H7 (cell line): ENCODE measurements around the gene GPR84. TPM values are rescaled to one million over a fixed set of nuclear protein-coding genes. Genes with fewer than 3 reads are reported as not detected.
"Not testable (repeated sequence)": the region's sequence is repeated elsewhere in the genome, so short reads cannot be mapped to it uniquely, and the experiment has no call there.

Source experiments
- DNase-seq: peaks from one replicate; pipeline ENCODE4 v3.0.0; 2012
- H3K27me3 ChIP-seq: 2 replicates; pipeline ENCODE4 v1.6.0; 2011; ENCODE audit warnings: mild to moderate bottlenecking, low read length; ENCODE audit not compliant: control insufficient read depth, insufficient read depth
- H3K36me3 ChIP-seq: replicated peaks from 2 replicates; pipeline ENCODE4 v1.5.1; 2011; ENCODE audit warnings: low read length; ENCODE audit not compliant: control insufficient read depth, insufficient read depth
- H3K4me3 ChIP-seq: 2 replicates; pipeline ENCODE4 v1.5.1; 2011; ENCODE audit warnings: low read depth, mild to moderate bottlenecking, control low read depth, low read length, moderate library complexity; ENCODE audit not compliant: insufficient read depth
- total RNA-seq: library from RNA; depleted of rRNA; stranded (reverse); fragments of >200 nt; shearing (Covaris generic); gene quantifications from 2 replicates; pipeline ENCODE4 v1.2.3, GENCODE V29; 2014

The GPR84 gene
- total RNA-seq, 1 experiment from 2014 or later: not detected

DNA sequence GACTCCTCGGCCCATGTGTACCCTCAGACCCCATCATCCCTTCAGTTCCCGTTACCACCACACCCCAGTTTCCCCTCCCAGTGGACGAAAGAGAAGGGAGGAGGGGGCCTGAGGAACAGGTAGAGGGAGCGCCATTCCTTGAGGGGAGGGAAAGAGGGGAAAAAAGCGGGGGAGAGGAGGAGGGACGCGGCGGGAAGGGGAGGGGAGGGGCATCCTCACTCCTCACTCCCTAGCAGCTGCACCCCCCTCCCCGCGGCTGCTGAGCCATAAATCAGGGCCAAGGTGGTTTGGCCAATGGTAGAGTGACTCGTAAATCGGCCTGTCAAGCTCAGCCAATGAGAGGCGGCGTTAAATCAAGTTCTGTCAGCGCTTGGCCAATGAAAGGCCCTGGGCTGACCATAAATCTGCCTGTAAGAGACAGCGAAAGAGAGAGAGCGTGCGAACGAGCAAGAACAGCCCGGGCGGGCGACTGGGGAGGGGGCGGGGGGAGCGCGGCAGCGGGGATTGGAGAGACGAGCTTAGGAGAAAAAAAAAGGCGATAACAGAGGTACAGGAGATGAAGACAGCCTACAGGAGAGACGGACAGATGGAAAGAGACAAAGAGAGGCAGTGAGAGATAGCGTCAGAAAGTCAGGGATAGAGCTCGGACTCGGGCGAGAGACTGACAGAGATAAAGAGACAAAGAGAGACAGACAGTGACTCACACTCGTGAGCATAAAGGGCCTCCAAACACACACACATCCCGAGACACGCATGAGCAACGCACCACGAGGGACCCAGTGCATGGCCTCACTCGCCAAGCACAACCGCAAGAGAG lies 5.1 kb downstream of the GPR84 start:
- Histone ChIP-seq H3K4me3 (peak overlapping the region; percentile 61), H3K36me3 (no peaks in the 10 kb centered on the region), H3K27me3 (no peaks in the 10 kb centered on the region)
- DNase-seq: peak; percentile 97

DNA sequence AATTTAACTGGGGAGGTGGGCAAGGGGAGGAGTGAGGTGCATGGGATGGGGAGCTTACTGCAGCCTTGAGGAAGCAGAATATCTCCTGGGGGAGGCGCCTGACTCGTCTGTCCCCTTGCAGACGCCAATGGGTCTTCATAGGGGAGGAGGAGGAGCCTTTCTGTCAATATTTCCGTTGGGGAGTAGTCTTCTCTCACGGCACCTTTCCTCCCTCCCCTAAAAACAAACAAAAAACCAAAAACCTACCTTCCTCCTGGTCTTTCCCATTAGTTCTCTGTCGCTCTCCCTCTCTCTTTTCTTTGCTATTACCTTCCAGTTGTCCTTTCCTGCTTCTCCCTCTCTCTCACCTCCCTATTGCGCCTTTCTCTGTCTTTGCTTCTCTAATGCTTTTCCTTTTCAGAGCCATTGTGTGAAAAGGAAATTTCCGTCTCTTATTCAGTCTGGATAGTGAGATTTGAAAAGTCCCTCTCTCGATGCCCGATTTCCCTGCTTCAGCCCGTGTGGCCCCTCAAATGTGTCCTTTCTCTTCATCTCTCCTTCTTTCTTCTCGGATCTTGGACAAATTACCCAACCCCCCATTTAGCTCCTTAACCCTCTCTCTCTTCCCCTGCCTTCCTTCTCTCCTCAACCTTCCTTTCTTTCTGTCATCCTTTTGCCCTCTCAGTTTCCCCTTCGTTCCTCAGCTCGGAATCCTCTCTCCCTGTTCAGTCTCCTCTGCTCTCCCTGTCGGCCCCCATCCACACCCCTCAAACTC lies 5.9 kb downstream of the GPR84 start:
- peak; percentile 52 for DNase-seq

GRCh38 chr12:54357506-54358190 lies 6.6 kb downstream of the GPR84 start:
- Histone ChIP-seq H3K4me3 (peak overlapping the region; percentile 61), H3K27me3 (no peaks in the 10 kb centered on the region), H3K36me3 (no peaks in the 10 kb centered on the region)
- DNase-seq: no peak

More for the DNA sequence above, 5.9 kb downstream of the GPR84 start:
- Histone ChIP-seq H3K27me3 (no peaks in the 10 kb centered on the region), H3K36me3 (no peaks in the 10 kb centered on the region), H3K4me3 (peak overlapping the region; percentile 61)

- Histone ChIP-seq H3K36me3 (no peaks in the 10 kb centered on the region), H3K4me3 (no peak overlapping the region), H3K27me3 (no peaks in the 10 kb centered on the region)
- no peak for DNase-seq
These were observed 7.3 kb downstream of the GPR84 start for GRCh38 chr12:54356951-54357356.

DNA sequence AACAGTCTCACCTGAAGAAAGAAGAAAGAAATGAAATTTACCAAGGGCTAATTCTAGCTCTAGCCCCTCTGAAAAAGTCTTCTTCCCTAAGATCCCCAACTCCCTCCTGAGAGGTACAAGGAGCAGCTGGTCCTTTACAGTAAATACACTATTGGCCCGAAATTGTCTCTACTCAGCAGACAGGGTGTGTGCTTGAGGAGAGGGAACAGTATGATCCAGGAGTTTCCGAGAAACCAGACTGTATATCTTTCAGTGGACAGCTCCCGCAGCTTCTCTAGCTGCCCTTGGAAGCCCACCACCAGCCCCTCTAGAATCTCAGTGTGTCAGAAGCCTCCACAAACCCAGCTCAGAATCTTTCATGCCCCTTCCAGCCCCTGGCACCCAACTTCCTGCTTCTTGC lies 8.1 kb downstream of the GPR84 start:
- Histone ChIP-seq H3K4me3 (no peak overlapping the region), H3K27me3 (peaks cover 2% of the 10 kb centered on the region; the same call in 1 of the 2 replicates), H3K36me3 (no peaks in the 10 kb centered on the region)
- DNase-seq: no peak

- Histone ChIP-seq H3K4me3 (no peak overlapping the region), H3K36me3 (peaks cover under 1% of the 10 kb centered on the region), H3K27me3 (peaks cover 2% of the 10 kb centered on the region; the same call in 1 of the 2 replicates)
- DNase-seq: no peak
These were observed 9.0 kb downstream of the GPR84 start for GRCh38 chr12:54355104-54355815.

DNA sequence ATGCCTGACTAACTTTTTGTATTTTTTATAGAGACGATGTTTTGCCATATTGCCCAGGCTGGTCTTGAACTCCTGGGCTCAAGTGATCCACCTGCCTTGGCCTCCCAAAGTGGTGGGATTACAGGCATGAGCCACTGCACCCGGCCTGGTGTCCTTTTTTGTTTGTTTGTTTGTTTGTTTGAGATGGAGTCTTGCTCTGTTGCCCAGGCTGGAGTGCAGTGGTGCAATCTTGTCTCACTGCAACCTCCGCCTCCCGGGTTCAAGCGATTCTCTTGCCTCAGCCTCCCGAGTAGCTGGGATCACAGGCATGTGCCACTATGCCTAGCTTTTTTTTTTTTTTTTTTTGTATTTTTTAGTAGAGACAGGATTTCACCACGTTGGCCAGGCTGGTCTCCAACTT lies 10.0 kb downstream of the GPR84 start:
- not testable (repeated sequence) for H3K36me3 ChIP-seq, H3K4me3 ChIP-seq, H3K27me3 ChIP-seq, DNase-seq

DNA sequence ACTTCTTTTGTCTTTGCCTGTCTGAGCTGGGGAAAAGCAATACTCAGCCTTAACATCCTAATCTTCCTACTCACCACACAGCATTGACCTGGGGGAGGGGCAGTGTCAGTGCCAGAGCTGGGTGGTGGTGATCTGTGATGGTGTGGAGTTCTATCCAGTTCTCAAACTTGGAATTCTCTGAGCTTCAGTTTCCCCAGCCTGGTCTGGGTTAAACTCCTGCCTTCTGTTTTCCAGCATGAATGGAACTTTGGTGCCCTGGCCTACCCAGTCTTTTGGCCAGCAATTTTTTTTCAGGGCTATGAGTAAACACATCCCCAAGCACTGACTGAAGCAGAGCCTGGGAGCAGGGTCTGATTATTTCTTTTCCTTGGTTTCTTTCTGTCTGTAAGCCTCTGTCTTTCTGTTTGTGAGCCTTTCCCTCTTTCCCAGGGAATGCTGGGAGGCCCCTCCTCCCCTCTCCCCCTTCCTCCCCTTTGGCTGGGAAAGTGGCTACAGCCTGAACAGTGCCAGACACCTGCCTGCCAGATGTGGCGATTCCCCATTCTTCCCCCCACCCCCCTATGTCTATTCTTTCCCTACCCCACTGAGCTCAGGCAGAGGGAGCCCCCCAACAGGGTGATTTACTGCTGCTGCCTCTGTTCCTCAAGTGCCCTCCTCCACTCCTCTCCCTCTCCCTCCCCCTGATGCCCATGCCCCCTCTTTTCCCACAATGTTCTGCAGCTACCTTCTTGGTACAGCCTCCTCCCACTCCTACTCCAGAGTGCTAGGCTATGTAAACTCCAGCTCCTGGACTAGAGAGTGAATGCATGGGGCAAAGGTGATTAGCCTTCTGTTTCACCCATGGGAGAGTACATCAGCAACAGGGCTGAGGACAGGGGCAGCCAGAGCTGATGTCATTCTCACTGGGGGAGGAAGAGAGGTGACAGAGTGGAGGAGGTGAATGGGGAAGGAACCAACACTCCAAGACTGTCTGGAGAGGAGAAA lies 11.1 kb downstream of the GPR84 start:
- peak; percentile 62 for DNase-seq
- Histone ChIP-seq H3K4me3 (no peak overlapping the region), H3K27me3 (peaks cover 2% of the 10 kb centered on the region; the same call in 1 of the 2 replicates), H3K36me3 (peaks cover 9% of the 10 kb centered on the region)

- H3K4me3 ChIP-seq: peak overlapping the region; percentile 40
- DNase-seq: peak; percentile 78
- H3K36me3 ChIP-seq: peaks cover 15% of the 10 kb centered on the region
- H3K27me3 ChIP-seq: peaks cover 2% of the 10 kb centered on the region; the same call in 1 of the 2 replicates
These were observed 12.2 kb downstream of the GPR84 start for GRCh38 chr12:54352022-54352531.

DNA sequence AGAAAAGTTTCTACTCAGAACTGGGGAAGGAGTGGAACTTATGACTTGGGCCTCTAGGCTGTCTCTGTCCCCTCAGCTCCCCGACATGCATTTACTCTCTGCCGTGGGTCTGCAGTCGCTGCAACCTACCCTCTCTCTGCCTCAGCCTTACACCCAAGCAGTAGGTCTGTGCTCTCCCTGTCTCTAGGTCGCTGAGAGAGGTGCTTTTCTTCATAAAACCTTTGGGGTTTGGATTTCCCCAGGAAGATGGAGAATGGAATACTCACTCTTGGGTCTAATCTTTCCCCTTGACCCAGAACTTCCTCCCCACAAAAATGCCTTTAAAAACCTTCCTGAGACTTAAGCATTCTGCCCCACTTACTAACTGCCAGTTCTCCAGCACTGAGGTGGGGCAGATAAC lies 12.9 kb downstream of the GPR84 start:
- H3K27me3 ChIP-seq: peaks cover 2% of the 10 kb centered on the region; the same call in 1 of the 2 replicates
- H3K36me3 ChIP-seq: peaks cover 17% of the 10 kb centered on the region
- H3K4me3 ChIP-seq: no peak overlapping the region
- no peak for DNase-seq

DNA sequence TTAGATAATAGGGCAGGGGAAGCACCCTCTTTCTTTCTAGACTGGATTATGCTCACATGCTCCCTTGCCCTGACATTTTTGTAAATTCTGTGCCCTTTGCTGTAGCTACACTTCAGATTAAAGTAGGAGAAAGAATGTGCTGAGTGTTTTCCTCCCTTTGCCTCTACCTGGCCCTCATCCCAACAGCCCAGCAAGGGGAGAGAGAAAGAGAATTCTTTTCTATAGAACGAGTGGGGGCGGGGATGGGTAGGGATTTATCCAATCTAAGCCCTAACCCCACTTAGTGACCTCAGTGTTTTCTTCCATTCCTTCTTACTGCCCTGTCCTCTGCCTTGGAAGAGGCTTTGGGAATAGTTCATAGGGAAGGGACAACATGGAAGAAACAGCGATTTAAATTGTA lies 13.5 kb downstream of the GPR84 start:
- peak; percentile 64 for DNase-seq
- Histone ChIP-seq H3K4me3 (no peak overlapping the region), H3K27me3 (peaks cover 2% of the 10 kb centered on the region; the same call in 1 of the 2 replicates), H3K36me3 (peaks cover 18% of the 10 kb centered on the region)

DNA sequence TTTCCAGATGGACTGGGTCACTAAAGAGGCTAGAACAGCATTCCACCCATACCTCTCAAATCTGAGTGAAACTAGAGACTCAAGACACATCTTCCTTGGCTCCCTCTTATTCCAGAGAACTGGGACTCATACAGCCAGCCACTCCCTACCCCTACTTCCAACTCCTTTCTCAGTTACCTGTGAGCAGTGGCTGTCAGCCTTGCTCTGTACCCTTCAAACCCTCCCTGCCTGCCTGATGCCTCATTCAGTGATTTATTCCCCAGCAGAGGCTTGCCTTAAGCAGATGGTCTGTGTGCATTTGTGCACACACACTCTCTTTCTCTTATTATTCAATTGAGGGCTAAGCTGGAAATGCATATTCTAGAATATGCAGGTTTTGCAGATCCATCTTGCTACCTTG lies 14.6 kb downstream of the GPR84 start:
- peaks cover 2% of the 10 kb centered on the region; the same call in 1 of the 2 replicates for H3K27me3 ChIP-seq
- DNase-seq: no peak
- H3K4me3 ChIP-seq: no peak overlapping the region

GRCh38 chr12:54349036-54349435 lies 15.2 kb downstream of the GPR84 start:
- Histone ChIP-seq H3K36me3 (peaks cover 20% of the 10 kb centered on the region), H3K4me3 (no peak overlapping the region), H3K27me3 (peaks cover 2% of the 10 kb centered on the region; the same call in 1 of the 2 replicates)
- no peak for DNase-seq

More for the DNA sequence above, 14.6 kb downstream of the GPR84 start:
- peaks cover 20% of the 10 kb centered on the region for H3K36me3 ChIP-seq
